NOMO-1 treated with DMSO at 0.1 percent for 48 hours (cell line): ENCODE measurements around the gene PEAK3.

Experiments used
- DNase-seq: peaks from one replicate; lab custom pipeline; 2025; ENCODE audit not compliant: unreplicated experiment; lab: John Stamatoyannopoulos, UW

Gene PEAK3

GRCh38 chr19:2282062-2282861, at the start of gene PEAK3:
Gene PEAK3 (minus strand): TSS chr19:2282175. CDS start chr19:2280931, 1,244 bp downstream.
- DNase-seq = peak; percentile 66

GRCh38 chr19:2330632-2331284, 48.8 kb upstream of the PEAK3 start:
- DNase-seq = no peak

GRCh38 chr19:2330255-2330631, 48.3 kb upstream of the PEAK3 start:
- no peak for DNase-seq

- no peak for DNase-seq
Measured at GRCh38 chr19:2329501-2329916, 47.5 kb upstream of the PEAK3 start.

GRCh38 chr19:2329149-2329478, 47.1 kb upstream of the PEAK3 start:
- no peak for DNase-seq

- DNase-seq = peak; percentile 83
Measured at GRCh38 chr19:2328401-2329148, 46.6 kb upstream of the PEAK3 start, which contains the start of the genes LSM7 and SPPL2B. Gene LSM7 (minus strand): TSS chr19:2328586. CDS start chr19:2328566, 20 bp downstream. Gene SPPL2B (plus strand): TSS chr19:2328684. CDS start chr19:2328710, 26 bp downstream.

GRCh38 chr19:2327773-2328400, 45.9 kb upstream of the PEAK3 start:
- peak; percentile 87 for DNase-seq

- no peak for DNase-seq
Measured at GRCh38 chr19:2326699-2327360, 44.9 kb upstream of the PEAK3 start.

GRCh38 chr19:2325281-2326046, 43.5 kb upstream of the PEAK3 start:
- DNase-seq = no peak

- no peak for DNase-seq
Measured at GRCh38 chr19:2324220-2324948, 42.4 kb upstream of the PEAK3 start.

- no peak for DNase-seq
Measured at GRCh38 chr19:2323707-2324106, 41.7 kb upstream of the PEAK3 start.

- DNase-seq = no peak
Measured at GRCh38 chr19:2321565-2322283, 39.7 kb upstream of the PEAK3 start.

GRCh38 chr19:2320939-2321338, 39.0 kb upstream of the PEAK3 start:
- DNase-seq = no peak

GRCh38 chr19:2320049-2320448, 38.1 kb upstream of the PEAK3 start:
- no peak for DNase-seq

- DNase-seq = no peak
Measured at GRCh38 chr19:2319551-2319950, 37.6 kb upstream of the PEAK3 start.

- no peak for DNase-seq
Measured at GRCh38 chr19:2318923-2319322, 36.9 kb upstream of the PEAK3 start.

GRCh38 chr19:2317756-2318155, 35.8 kb upstream of the PEAK3 start:
- DNase-seq = no peak

- no peak for DNase-seq
Measured at GRCh38 chr19:2317300-2317699, 35.3 kb upstream of the PEAK3 start.
